Superior temporal gyrus (tissue), 1 donor: ENCODE results near the gene TTC27.
A peak's percentile ranks its signal among the peaks of the same experiment; 100 is the strongest.
"Not testable (repeated sequence)": the region's sequence is repeated elsewhere in the genome, so short reads cannot be mapped to it uniquely, and the experiment has no call there.

Experiments used
- DNase-seq: peaks from one replicate; pipeline ENCODE4 v3.0.0-alpha.2; 2016; ENCODE audit errors: extremely low spot score

TTC27 gene

DNA sequence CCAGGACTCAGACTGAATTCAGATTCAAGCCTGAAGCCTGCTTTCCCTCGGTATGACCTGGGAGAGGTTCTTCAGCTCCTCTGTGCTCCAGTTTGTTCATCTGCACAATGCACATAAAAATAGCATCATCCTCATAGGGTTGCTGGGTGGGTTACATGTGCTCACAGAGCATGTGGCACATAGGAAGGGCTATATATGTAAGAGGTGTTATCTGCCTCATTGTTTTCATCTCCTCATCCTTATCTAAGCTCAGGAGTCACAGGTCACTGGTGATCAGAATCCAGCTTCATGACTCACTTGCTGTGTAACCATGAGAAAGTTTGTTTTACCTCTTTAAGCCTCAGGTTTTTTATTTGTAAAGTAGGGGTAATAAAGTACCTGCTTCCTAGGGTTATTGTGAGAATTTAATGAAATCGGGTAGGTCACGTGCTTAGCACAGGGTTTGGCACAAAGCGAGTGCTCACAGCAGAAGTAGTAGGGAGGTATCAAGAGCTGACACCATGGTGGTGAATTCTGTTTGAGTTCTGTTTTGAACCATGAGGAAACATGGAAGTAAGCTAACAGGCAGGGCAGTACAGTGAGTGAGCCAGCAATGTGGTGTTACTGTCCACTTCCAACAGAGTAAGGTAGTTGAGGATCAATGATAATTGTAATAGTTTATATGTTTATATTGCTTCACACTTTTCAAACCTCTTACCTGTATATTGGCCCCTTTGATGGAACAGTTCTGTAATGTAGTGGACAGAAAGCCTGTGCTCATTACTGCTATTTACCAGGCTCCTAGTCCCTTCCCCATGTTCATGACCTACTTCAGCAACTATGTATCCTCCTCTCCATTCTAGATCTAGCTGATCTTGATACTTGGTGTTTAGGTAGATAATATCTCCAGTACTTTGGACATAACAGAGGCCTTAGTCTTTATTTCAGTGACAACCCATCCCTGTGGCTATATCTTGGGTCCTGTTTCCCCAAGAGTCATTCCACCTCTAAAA is 177.6 kb downstream of the TTC27 start:
- no peak for DNase-seq

DNA sequence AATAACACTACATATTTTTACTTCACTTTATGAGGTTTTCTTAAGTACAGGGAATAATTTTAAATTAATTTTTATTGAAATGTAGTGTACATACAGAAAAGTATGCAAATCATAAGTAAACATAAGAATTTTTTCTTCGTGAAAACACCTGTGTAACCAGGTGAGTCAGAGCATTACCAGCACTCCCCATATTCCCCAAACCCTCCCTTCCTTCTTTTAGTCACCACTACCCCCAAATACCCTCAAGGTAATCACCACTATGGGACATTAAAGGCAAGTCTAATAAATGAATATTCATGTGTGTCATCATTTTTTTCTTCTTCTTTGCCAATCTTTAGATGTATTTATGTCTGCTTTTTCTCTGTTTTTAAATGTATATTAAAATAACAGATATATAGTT is 179.0 kb downstream of the TTC27 start:
- no peak for DNase-seq

DNA sequence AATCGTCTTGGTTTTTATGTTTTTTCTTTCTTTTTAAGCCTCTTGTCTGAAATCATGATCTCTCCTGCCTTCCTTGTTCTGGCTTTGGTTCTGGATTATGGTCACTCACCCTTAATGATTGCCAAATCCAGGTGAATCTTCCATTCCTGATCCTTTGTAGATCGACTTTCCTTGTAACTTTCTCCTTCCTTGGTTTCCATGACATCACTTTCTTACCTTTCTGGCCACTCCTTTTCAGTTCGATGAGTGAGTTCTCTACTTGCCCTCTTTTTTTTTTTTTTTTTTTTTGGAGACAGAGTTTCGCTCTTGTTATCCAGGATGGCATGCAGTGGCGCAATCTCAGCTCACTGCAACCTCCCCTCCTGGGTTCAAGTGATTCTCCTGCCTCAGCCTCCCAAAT is 179.8 kb downstream of the TTC27 start:
- DNase-seq, result no peak

DNA sequence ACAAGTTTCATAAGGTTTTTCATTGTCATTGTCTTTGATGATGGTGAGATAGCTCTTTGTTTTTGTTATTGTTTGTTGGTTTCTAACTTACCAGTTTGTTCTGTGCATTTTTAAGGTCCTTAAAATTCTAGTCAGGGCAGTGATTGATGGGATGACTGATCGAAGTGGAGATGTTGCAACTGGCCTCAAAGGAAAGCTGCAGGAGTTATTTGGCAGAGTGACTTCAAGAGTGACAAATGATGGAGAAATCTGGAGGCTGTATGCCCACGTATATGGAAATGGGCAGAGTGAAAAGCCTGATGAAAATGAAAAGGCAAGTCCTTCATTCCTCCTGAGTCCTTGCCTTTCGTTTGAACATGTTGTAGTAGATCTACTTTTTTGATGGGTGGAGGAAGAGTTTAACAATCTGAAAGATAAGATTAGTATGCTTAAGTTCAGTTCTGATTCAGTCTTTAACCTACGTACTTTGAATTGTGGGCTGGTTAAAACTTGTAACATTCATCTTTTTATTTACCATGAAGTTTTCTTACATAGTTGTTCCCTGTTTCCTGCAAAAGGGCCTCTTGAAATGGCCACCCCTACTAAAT is 183.2 kb downstream of the TTC27 start:
- DNase-seq, result no peak

DNA sequence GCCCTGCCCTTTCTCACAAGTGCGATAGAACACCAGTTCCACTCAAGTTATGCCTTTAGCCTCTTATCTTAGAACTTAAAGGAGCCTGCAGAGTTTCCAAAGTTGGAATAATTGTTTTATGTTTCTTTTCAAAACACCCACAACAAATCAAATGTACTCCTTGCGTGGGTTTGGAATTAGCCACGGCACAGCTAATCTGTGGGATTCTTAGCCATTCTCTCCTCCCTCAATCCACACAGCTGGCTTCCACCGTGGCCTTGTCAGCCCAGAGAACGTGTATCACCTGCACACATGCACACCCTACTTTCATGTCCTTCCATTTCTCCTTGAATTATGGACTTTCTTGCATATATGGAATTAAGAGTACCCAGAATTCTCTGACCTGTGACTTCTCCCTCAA is 183.8 kb downstream of the TTC27 start:
- DNase-seq, result no peak

DNA sequence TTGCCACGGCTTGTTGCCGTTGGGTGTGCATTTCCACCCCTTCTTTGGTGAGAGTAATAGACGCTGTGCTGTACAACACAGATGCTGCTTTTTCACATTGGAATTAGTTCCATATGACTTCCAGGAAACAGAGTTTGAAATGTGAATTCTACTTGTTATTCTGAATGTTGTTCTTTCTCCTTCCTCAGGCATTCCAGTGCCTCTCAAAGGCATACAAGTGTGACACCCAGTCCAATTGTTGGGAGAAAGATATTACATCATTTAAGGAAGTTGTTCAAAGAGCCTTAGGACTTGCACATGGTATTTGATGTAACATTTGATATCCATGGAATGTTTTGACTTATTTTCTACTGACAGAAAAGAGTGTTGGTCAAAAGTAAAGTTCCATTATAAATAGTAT is 184.5 kb downstream of the TTC27 start:
- no peak for DNase-seq

DNA sequence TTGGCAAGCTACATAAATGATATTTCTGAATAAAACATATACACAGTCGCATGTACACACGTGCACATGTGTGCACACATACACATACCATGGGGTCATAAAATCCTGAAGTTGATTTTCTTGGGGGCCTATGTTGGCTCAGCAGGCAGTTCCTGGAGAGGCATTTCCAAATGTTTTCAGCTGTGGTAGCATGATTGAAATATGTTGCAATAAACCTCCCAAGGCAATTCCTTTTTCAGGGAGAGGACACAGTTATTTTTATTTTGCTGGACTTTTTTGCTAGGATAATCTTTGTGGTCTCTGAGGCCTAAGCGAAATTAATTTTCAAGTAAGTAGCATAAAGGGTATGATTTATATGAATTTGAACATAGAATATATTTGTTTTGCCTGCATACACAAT is 192.2 kb downstream of the TTC27 start:
- DNase-seq, result no peak

DNA sequence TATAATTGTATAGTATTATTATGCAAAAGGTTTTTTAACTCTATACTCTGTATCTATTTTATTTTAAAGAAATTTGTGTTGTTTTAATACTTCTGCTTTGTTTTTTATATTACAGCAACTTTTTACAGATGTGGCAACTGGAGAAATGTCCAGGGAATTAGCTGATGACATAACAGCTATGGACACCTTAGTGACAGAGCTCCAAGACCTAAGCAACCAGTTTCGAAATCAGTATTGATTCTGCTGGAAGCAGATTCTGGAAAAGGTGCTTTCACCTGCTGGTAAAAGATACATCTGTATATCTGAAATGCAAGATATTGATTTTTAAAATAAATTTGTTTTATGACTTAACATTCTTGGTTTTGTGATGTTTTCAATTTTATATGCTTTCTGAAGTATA is 192.9 kb downstream of the TTC27 start:
- no peak for DNase-seq

DNA sequence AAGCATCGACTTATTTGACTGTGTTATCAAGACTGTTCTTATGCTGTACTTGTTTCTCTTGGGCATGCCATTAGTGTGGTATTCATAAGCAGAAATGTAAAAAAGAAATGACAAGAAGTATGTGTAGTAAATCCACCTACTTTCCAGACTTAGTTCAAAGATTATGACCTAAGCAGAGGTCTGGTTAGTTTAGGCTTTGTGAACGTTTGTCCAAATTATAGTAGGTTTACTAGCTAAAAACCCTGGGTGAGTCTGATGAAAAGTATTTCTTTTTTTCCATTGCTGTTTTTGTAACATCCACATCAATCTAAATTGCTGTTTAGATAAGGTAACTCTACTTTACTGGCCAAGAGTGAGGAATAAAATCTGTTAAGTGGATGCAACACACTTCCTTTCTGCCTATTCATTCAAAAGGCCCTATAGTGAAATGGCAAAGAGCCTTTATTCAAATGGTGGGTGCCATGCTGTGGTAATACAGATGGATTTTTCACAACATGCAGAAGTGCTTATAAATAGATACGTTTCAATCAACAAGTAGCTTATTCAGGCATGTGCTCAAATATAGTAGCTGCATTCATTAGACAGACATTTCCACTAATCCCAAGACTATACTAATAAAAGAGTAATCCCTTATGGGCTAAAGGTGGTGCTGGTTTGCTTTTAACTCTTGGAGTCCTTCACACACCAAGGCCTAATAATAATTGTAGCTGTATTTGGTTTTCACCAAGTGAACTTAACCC is 196.4 kb downstream of the TTC27 start:
- DNase-seq, result peak; percentile 44

DNA sequence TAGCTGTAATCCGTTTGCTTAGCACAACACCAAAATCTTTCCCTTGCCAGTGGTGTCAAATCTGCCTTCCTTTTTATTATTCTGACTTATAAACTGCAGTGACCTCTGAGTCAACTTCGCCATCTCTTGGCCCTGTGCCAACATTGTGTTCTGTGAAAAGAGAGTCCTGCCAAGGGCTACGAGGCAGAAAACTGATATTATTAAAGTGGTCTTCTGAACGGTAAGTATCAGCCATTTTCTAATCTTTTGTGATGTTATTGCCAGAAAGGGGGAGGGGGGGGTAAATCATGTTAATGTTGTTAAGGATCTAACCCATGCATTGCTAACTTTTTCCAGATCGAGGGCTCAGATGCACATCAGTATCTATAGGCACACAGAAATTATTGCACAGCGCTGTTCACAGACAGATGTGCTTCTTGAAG is 197.5 kb downstream of the TTC27 start:
- DNase-seq, result peak; percentile 81

DNA sequence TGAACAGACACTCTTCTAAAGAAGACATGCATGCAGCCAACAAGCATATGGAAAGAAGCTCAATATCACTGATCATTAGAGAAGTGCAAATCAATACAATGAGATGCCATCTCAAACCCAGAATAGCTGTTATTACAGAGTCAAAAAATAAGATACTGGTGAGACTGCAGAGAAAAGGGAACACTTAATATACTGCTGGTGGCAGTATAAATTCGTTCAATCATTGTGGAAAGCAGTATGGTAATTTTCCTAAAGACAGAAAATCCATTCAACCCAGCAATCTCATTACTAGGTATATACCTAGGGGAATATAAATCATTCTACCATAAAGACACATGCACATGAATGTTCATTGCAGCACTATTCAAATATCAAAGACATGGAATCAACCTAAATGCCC is 202.3 kb downstream of the TTC27 start:
- no peak for DNase-seq

DNA sequence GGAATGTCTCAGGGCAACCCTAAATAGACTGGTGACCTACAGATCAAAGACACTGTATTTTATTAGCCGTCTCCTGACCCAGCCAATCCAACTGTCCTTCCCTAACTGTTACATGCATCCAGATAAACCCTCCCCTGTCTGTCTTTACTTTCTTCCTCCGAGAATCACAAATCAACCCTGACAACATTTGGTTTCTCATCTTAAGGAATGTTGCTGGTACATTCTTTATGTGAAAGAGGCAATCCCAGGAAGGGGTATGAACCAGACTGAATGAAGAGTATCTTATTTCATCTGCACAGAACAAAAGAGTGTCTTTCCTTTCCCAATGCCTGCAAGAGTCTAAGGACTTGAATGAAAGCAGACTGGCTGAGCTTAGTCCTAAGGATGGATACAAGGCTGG is 205.0 kb downstream of the TTC27 start:
- no peak for DNase-seq

DNA sequence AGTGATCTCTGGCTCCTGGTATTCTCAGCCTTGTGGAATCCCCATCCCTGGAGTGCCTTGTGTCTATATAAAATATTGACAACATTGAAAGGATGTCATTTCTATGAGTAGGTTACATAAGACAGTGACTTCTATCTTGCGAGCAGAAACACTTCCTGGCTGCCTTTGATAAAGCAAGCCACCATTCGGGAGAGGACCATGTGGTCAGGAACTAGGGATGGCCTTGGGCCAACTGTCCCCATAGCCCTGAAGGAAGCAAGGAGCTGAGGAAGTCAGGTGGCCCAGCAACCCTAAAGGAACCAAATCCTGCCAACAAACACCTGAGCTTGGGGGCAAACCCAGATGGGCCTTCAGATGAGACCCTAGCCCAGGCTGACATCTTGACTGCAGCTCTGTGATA is 205.9 kb downstream of the TTC27 start:
- DNase-seq, result no peak

DNA sequence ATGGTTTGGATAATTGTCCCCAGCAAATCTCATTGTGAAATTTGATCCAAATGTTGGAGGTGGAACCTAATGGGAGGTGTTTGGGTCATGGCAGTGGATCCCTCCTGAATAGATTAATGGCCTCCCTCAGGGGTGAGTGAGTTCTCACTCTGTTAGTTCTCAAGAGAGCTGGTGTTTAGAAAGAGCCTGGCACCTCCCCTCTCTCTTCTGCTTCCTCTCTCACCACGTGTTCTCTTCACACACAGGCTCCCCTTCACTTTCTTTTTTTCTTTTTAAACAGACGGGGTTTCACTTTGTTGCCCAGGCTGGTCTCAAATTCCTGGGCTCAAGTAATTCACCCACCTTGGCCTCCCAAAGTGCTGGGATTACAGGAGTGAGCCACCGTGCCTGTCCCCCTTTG is 207.3 kb downstream of the TTC27 start:
- no peak for DNase-seq

DNA sequence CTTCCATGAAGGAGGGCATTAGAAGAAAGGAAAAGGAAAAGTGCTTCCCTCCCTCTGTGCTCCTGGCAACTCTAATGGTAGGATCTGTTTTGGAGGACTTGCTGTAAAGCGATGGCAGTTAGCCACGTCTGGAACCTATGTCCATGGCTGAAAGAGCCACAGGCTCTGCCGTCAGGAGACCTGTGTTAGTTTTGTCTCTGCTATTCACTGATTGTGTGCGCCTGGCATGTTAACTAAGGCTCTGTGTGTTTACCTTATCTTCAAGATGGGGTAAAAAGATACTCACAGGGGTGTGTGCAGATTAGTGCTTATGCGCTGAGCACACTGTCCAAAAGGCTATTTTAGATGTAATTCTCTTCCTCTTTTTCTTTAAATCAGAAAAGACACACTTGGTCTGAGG is 209.1 kb downstream of the TTC27 start:
- DNase-seq, result no peak

DNA sequence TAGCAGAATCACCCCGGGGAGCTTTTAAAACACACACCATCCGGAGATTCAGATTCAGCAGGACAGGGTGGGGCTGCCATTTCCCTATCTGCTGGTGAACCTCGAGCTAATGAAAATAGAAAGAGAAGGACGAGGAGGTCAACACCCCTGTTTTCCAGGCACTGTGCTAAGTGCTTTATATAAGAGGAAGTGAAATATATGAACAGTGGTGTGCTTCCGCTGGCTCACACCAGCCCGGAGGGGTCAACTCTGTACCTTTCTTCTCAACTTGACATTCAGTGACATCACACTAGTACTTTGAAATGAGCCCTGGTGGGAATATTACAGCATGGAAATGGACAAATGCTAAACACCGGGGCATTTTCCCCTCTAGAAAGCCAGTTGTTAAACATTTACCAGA is 210.6 kb downstream of the TTC27 start:
- no peak for DNase-seq

DNA sequence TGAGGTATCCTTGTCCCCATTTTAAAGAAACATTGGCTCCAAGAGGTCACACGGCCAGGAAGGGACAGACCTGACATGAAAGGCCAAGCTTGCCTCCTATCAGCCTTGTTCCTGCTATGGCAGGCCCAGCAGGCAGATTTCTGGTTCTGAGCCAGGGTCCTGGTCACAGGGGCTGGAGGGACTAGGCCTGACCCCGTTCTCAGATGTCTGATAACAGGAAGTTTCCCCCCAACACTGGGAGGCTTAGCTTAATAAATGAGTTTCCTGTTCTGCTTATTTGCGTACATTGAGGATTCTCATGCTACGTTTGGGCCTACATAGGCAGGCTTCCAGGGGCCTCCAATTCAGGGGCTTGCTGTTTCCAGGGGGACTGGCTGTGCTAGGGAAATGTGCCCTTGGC is 211.1 kb downstream of the TTC27 start:
- no peak for DNase-seq

DNA sequence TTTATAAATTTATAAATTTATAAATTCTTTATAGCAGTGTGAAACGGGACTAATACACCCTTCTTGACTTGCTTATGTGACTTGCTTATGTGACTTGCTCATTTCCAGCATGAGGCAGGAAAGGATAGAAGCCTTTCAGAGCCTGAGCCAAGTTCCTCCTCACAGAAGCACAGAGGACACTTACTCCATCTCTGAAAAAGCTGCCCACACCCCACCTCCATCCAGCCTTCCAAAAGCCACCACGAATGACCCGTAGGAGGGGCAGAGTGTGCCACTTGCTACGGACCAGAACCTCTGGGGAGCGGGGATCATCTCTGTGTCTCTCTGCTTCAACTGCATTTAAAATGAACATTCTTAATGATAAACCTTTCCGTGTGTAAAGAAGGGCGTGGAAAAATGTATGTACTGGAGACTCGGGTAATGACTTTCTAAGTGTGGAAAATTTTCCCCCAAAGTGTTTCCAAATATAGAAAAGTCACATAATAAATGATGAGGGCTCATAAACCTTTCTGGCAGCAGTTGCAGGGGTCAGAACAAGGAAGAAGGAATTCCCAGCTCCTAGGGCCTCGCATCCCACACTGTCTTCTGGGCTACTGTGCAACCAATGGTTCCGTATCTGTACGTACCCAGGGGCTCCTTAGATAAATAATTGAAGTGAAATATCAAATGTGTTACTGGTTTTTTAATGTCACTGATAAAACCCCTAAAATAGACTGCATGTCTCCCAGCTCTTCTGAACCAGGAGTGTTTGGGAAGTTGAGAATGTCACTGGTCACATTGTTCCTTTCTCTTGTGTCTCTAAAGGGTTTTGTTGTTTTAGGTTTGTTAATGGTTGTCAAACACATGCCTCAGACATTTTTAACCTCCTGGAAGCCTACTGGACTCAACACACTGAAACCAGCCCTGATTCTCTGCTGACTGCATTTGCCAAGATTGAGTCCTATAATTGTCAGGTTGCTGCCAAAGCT is 214.4 kb downstream of the TTC27 start:
- DNase-seq, result no peak

DNA sequence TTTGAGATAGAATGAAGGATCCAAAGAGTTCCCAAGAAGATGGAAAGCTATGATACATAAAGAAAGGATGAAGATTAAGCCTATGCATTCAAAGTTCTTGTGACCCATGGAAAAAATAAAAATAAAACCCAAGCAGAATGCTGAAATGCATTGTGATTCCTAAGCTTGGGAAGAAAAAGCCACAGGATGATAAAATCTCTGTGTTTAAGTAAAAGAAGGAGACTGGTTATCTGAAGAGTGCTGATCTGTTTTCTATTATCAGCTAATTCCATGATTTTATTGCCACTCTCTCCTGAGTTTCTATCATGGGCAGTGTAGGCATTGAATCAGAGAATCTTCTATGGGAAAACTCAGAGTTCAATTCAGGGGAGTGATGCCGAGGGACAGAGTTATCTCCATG is 215.8 kb downstream of the TTC27 start:
- DNase-seq, result no peak

DNA sequence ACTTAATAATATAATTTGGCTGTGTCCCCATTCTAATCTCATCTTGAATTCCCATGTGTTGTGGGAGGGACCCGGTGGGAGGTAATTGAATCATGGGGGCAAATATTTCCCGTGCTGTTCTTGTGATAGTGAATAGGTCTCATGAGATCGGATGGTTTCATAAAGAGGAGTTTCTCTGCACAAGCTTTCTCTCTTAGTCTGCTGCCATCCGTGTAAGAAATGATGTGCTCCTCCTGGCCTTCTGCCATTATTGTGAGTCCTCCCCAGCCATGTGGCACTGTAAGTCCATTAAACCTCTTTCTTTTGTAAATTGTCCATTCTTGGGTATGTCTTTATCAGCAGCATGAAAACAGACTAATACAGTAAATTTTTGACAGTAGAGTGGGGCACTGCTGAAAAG is 216.4 kb downstream of the TTC27 start:
- DNase-seq, result no peak

DNA sequence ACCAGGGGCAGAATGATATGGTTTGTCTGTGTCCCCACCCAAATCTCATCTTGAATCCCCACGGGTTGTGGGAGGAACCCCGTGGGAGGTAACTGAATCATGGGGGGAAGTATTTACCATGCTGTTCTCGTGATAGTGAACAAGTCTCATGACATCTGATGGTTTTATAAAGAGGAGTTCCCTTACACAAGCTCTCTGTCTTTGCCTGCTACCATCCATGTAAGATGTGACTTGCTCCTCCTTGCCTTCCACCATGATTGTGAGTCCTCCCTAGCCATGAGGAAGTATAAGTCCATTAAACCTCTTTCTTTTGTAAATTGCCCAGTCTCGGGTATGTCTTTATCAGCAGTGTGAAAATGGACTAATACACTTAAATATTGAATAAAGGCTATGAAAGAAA is 218.4 kb downstream of the TTC27 start:
- not testable (repeated sequence) for DNase-seq
